ENCODE measurements around the gene GLMP.

DNA sequence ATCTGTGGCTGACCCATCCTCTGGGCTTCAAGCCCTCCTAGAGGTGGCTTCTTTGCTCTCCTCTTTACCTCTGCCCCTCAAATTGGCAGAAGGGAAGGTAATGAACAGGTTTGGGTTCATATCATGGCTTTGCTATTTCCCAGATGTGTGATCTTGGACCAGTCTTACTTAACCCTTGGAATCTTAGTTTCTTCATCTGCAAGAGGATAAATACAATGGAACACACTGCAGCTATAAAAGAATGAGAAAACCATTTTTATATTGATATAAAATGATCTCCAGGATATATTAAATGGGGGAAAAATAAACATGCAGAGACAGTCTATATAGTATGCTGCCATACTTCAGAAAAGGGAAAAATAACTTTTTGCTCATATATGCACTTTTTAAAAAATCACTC lies 5.6 kb downstream of the GLMP start:
- TF ChIP-seq, protein P1, sequence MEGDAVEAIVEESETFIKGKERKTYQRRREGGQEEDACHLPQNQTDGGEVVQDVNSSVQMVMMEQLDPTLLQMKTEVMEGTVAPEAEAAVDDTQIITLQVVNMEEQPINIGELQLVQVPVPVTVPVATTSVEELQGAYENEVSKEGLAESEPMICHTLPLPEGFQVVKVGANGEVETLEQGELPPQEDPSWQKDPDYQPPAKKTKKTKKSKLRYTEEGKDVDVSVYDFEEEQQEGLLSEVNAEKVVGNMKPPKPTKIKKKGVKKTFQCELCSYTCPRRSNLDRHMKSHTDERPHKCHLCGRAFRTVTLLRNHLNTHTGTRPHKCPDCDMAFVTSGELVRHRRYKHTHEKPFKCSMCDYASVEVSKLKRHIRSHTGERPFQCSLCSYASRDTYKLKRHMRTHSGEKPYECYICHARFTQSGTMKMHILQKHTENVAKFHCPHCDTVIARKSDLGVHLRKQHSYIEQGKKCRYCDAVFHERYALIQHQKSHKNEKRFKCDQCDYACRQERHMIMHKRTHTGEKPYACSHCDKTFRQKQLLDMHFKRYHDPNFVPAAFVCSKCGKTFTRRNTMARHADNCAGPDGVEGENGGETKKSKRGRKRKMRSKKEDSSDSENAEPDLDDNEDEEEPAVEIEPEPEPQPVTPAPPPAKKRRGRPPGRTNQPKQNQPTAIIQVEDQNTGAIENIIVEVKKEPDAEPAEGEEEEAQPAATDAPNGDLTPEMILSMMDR (IDR thresholded peaks at IDR 0.05 in 8 of 11, conservative IDR thresholded peaks at IDR 0.05 in 3 of 11): no peak
- TF ChIP-seq POLR2A (IDR thresholded peaks at IDR 0.05) (no peak), POLR2AphosphoS5 (IDR thresholded peaks at IDR 0.05) (no peak)

All from spleen (tissue), 7 donors.